ENCODE measurements around the gene MMAB. TPM values are rescaled to one million over a fixed set of nuclear protein-coding genes. Genes with fewer than 3 reads are reported as not detected.

The MMAB gene
- total RNA-seq, 4 donors from 2014 or later = 4.4 to 18.7 (median 11.9) TPM

GRCh38 chr12:109529691-109530640 lies 43.3 kb downstream of the MMAB start:
- H3K36me3 ChIP-seq = peaks cover 0 to 19% (median 8%) of the 10 kb centered on the region in 4 donors
- H3K27ac ChIP-seq = no peak overlapping the region
- in situ Hi-C loops (cut with MboI; ENCODE audit: low pct_ligation_motif_present in 1 of 4, low pct_unique_long_range_greater_than_20kb in 1 of 4, low sequenced_read_pairs in 3 of 4) = no loop called here

DNA sequence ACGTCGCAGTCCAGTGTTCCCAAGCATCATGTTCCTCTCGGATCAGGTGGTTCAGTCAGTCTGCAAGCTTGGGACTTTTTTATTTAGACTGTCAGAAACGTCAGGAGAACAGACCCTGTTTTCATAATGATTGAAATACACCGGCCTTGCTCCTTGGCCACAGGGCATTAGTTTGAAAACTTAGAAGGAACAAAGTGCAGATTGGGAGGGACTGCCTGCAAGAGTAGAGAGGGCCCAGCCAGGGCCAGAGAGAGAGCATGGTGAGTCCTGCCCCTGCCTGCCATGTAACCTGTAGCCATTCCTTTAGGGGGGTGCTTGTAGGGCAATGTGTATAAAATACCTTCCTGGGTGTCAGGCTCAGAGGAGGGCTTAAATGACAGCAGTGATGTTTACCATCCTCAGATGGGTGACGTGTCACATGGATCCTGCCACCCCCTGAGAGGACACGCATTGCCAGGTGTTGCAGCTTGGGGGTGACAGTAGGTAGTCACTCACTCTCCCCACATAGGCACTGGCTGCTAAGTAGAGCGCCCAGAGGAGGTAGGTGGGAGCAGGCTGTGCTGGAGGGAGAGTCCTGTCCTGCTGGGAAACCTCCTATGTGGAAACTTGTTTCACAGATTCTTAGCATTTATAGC lies 45.7 kb downstream of the MMAB start:
- peaks cover 0 to 36% (median 4%) of the 10 kb centered on the region in 4 donors for H3K36me3 ChIP-seq
- no peak for DNase-seq
- in situ Hi-C loops (cut with MboI; ENCODE audit: low pct_ligation_motif_present in 1 of 4, low pct_unique_long_range_greater_than_20kb in 1 of 4, low sequenced_read_pairs in 3 of 4) = no loop called here

More at GRCh38 chr12:109529691-109530640, 43.3 kb downstream of the MMAB start:
- no peaks in the 10 kb centered on the region for H3K27me3 ChIP-seq
- DNase-seq = no peak
- no peaks in the 10 kb centered on the region for H3K9me3 ChIP-seq
- no peaks in the 10 kb centered on the region for H3K4me1 ChIP-seq
- 62 to 81% methylated on average over 7 to 19 of the region's 19 CpGs for WGBS, 2 donors (ENCODE audit: low coverage in 1 of 2)
- intact Hi-C loops (cut with DNase I; ENCODE audit: low total_unique reads) = no loop called here
- TF ChIP-seq EP300 (IDR thresholded peaks at IDR 0.05; ENCODE audit: low read depth) = no peak
- TF ChIP-seq POLR2A (IDR thresholded peaks at IDR 0.05) = no peak
- TF ChIP-seq, protein P1, sequence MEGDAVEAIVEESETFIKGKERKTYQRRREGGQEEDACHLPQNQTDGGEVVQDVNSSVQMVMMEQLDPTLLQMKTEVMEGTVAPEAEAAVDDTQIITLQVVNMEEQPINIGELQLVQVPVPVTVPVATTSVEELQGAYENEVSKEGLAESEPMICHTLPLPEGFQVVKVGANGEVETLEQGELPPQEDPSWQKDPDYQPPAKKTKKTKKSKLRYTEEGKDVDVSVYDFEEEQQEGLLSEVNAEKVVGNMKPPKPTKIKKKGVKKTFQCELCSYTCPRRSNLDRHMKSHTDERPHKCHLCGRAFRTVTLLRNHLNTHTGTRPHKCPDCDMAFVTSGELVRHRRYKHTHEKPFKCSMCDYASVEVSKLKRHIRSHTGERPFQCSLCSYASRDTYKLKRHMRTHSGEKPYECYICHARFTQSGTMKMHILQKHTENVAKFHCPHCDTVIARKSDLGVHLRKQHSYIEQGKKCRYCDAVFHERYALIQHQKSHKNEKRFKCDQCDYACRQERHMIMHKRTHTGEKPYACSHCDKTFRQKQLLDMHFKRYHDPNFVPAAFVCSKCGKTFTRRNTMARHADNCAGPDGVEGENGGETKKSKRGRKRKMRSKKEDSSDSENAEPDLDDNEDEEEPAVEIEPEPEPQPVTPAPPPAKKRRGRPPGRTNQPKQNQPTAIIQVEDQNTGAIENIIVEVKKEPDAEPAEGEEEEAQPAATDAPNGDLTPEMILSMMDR (IDR thresholded peaks at IDR 0.05) = no peak
- TF ChIP-seq POLR2AphosphoS5 (IDR thresholded peaks at IDR 0.05) = no peak
- no peak overlapping the region for H3K4me3 ChIP-seq

GRCh38 chr12:109525279-109525585 lies 48.1 kb downstream of the MMAB start:
- Histone ChIP-seq H3K9me3 (no peaks in the 10 kb centered on the region), H3K27ac (no peak overlapping the region), H3K4me1 (no peaks in the 10 kb centered on the region), H3K27me3 (no peaks in the 10 kb centered on the region), H3K36me3 (peaks cover 0 to 48% (median 3%) of the 10 kb centered on the region in 4 donors), H3K4me3 (no peak overlapping the region)
- WGBS, 2 donors (ENCODE audit: low coverage in 1 of 2) = 81% methylated on average over 3 of the region's 3 CpGs; no CpG with 5 or more reads in 1 of the 2 donors
- in situ Hi-C loops (cut with MboI; ENCODE audit: low pct_ligation_motif_present in 1 of 4, low pct_unique_long_range_greater_than_20kb in 1 of 4, low sequenced_read_pairs in 3 of 4) (no loop called here), intact Hi-C loops (cut with DNase I; ENCODE audit: low total_unique reads) (no loop called here)
- TF ChIP-seq POLR2AphosphoS5 (IDR thresholded peaks at IDR 0.05) = no peak
- TF ChIP-seq POLR2A (IDR thresholded peaks at IDR 0.05) = no peak
- TF ChIP-seq EP300 (IDR thresholded peaks at IDR 0.05; ENCODE audit: low read depth) = no peak
- TF ChIP-seq, protein P1 (IDR thresholded peaks at IDR 0.05) = no peak
- no peak for DNase-seq

More for the DNA sequence above, 45.7 kb downstream of the MMAB start:
- no peak overlapping the region for H3K27ac ChIP-seq
- H3K4me1 ChIP-seq = no peaks in the 10 kb centered on the region
- H3K4me3 ChIP-seq = no peak overlapping the region
- 81 to 91% methylated on average over 3 to 8 of the region's 8 CpGs for WGBS, 2 donors (ENCODE audit: low coverage in 1 of 2)
- TF ChIP-seq EP300 (IDR thresholded peaks at IDR 0.05; ENCODE audit: low read depth) = no peak
- TF ChIP-seq, protein P1 (IDR thresholded peaks at IDR 0.05) = no peak
- no peak for TF ChIP-seq POLR2A (IDR thresholded peaks at IDR 0.05)
- TF ChIP-seq POLR2AphosphoS5 (IDR thresholded peaks at IDR 0.05) = no peak
- no peaks in the 10 kb centered on the region for H3K9me3 ChIP-seq
- H3K27me3 ChIP-seq = no peaks in the 10 kb centered on the region
- intact Hi-C loops (cut with DNase I; ENCODE audit: low total_unique reads) = no loop called here

Data from transverse colon (tissue), 4 donors.